CD1c-positive myeloid dendritic cell (primary cell): ENCODE measurements around the gene AKAP12.

Source experiments
- DNase-seq: peaks from one replicate; pipeline ENCODE4 v3.0.0-alpha.2; 2016; ENCODE audit errors: extremely low spot score

Gene AKAP12

DNA sequence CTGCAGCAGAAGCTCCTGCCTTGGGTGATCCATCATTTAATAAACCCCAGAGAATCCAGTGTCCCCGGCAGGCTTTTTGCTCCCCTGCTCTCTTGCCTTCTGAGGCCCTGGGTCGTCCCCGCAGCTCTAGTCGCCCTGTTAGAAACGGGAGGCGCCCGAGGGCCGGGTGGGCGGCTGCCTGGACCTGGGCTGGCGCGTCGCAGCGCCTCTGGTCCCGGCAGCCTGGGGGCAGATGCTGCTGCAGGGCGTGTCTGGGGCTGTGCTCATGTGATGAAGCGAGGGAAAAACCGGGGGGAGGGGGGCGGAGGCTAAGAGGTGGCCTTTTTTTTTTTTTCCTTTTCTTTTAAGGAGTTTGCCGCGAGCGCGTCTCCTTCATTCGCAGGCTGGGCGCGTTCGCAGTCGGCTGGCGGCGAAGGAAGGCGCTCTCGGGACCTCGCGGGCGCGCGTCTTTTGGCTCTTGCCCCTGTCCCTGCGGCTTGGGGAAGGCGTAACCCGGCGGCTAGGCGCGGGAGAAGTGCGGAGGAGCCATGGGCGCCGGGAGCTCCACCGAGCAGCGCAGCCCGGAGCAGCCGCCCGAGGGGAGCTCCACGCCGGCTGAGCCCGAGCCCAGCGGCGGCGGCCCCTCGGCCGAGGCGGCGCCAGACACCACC lies 394 bp downstream of the AKAP12 start:
- peak; percentile 35 for DNase-seq

DNA sequence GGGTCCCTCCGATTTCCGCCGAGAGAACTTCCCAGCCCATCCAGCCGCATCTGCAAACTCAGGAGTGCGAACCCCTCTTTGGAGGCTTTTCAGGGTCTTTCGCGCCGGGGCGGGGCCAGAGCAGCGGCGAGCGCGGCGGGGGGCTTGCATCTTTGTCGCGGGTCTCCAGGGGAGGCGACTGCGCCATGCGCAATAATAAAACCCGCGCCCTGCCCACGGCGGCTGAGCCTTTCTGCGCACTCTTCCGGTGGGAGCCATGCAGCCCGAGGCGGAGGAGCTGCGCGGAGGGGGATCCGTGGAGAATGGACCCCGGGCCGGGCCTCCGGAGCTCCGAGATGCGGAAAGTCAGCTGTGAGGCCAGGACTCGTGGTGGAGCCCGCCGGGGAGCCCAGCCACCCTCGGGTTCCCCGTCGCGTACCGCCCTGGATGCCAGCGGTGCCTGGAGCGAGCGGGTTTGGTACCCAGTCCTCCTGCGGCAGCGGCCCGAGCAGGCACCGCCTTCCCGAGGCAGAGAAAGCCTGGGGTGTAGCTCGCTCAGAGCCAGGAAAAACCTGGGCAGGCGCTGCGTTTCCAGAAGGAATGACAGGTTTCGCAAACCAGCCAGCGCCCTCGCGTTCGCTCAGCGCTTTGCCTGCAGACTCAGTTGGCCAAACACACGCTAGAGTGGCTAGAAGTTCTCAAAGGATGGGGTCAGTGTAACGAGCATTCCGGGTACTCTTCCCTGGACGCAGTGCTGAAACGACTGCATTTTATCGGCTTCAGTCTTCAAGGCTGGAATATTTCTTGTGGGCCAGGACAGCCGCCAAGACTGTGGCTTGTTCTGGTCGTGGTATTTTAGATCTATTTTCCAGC lies 1.2 kb downstream of the AKAP12 start:
- no peak for DNase-seq

DNA sequence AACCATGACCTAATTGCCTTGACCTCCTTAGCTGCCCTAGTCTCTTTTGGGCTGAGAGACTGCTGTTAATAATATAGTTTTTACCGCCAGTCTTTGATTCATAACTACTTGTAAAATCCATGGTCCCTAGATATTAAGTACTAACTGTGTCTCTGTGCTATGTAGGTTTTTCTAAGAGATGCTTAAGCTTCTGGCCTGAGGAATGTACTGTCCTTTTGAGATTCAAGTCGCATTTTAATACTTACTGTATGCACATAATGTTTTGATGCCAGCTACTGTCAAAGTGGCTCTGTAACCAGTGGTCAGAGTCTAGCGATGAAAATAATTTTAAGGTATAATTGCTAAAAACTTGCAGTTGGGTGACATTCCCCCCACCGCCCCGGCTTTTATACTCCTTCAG lies 2.1 kb downstream of the AKAP12 start:
- DNase-seq: no peak

DNA sequence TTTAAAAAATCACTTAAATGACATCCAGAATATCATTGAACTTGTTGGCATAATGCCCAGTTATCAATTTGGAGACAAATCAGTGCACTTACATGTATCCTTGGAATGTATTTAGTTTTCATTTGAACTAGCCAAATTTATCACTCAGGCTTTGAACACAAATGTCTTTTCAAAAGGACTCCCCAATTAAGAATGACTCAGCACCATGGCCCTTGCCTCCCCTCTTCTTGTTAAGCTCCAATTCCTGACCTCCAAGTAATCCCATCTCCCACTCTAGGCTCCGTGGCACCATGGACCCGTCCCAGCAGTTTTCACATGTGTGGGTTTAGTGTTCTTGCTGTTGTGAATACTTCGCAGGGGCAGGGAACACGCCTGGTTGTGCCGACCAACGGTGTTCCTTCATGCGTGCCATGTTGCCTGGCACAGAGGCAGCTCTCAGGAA lies 2.7 kb downstream of the AKAP12 start:
- no peak for DNase-seq

DNA sequence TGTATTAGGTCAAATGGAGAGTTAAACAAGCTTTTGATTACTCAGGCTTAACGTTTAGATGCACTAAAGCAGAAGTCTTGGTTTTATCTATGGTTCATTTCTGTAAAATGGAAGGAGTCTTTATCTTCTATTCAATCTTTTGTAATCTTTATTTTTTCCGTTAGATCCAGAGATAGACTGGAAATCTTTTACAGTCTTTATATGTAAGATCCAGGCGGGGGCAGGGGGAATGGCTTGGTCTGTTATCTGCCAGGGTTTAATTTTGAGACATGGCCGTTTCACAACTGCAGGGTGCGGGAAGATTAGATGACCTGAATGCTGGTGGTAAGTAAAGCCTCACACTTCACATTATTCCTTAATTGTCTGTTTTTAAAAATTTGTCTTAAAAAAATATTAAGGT lies 3.7 kb downstream of the AKAP12 start:
- DNase-seq: no peak

DNA sequence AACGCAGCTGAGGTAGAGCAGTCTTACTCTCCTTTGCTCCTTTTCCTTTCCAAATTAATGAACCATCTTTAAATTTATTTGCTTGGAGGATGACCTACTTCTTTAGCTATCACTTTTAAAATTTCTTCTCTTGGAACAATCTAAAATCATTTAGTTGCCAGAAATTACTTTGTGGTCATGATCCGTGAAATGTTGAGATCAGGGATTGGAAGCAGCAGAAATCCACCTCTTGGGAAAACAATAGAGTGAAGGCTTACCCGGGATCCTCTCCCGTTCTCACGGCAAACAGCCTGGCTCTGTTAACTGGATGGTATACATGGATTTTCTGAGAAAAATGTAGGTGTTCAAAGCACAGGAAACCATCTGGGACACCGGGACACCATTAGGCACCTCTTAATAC lies 7.7 kb downstream of the AKAP12 start:
- no peak for DNase-seq

DNA sequence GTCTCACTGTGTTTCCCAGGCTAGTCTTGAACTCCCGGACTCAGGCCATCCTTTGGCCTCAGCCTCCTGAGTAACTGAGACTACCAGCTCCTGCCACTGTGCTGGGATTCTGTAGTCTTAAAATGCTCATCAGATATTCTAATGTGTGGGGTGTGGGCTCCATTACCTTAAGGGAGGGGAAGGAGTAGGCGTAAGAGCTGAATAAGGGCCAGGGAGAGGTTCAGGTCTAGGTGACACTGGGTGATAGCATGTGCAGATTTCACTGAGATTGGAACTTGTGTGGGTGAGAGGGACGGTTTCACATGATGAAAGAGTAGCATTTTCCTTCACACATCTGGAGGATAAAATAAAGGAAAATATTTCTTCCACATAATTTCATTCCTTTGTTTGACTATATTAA lies 8.5 kb downstream of the AKAP12 start:
- no peak for DNase-seq

DNA sequence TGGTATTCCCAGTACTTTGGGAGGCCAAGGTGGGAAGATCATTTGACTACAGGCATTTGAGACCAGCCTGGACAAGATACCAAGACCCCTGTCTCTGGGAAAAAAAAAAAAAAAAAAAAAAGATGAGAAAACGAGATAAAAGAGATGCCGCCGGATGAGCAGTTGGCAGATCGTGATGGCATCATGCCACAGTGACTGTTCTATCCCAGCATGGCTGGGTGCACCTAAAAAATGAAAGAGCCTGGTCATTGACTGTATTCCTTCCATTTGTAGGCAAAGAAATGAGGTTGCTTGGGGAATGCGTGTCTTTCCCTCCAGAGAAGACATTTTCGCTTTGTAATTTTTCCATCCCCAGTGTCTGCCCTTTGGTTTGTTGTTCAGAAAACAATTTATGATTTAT lies 12.9 kb downstream of the AKAP12 start:
- DNase-seq: no peak

DNA sequence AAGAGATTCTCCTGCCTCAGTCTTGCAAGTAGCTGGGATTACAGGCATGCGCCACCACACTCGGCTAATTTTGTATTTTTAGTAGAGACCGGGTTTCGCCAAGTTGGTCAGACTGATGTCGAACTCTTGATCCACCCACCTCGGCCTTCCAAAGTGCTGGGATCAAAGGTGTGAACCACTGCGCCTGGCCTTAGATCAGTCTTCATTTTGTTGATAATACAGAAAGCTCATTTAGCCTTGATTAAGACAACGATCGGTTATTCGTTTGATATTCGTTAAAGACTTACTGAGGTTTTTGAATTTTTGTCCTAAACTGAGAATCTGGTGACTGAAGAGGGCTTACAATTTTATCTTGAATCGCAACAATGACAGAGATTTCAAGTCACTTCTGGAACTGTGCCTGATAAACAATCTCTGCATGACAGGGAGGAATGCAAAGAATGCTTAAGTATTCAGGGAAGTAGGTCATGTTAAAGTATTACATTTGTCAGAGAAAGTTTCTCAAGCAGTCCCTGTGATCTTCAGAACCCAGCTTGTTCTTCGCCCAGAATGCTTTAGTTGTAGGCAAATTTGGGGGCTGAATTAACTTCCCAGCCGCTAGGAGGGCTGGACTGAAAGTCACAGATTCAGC lies 14.8 kb downstream of the AKAP12 start:
- DNase-seq: no peak

DNA sequence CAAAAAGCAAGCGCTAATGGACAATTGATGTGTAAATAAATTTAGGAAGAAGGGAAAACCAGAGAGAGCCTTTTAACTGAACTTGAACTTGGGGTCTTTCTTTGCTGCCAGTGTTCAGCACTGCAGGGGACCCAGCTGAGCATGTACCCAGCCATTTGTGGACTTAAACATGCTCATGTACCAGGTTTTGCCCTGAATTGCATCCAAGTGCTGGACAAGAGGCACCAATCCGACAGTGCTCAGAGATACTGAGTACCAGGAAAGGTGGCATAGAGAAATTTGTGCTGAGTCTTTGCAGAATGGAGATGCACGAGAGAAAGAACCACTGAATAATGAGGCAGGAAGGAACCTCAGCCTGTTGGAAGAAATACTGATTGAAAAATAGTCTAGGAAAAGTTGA lies 16.0 kb downstream of the AKAP12 start:
- DNase-seq: no peak

DNA sequence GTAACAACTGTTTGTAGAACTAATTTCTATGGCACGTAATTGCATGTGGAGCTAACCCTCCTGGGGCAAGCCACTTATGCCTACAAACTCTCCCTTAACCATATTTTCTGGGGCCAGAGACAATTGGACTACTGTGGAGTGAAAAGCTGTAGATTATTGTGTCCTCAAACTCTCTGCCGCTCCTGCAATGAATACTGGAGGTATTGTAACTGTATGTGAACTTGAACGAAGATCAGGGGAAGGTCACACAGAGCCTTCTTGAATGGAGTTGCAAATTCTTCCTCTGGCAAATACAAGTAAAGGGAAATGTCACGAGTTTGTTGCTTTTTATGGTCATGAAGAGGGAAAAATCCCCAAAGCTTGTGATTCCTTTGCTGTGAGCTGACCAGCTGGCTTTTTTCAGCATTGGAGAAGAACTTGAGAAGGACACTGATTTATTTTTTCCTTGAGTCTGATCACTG lies 18.2 kb downstream of the AKAP12 start:
- no peak for DNase-seq

DNA sequence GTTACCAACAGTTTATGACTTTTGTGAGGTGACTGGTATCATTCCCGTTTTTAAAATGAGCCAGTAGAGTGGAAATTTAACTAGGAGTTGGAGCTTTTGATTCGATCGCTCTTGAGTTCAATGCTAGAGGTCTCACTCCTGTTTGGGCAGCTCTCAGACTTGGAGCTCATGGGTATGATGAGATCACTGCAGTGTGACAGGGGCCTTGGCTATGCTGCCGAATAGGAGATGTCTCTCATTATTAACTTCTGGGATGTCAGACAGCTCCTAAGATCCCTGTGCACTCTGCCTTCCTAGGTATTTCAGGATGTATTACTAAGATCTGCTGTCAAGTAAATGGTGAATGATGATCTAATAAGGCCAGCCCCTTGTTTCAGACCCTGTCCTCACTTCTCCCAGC lies 20.4 kb downstream of the AKAP12 start:
- DNase-seq: no peak

DNA sequence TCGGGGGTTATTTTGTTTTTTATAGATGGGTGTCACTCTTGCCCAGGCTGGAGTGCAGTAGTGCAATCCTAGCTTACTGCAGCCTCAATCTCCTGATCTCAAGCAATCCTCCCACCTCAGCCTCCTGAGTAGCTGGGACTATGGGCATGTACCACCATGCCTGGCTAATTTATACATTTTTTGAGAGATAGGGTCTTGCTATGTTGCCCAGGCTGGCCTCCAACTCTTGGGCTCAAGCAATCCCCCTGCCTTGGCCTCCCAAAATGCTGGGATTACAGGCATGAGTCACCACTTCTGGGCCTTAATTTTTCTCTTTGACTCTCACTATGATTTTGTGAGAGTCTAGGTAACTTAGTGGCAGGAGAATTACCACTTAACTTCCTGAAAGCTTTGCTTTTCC lies 23.3 kb downstream of the AKAP12 start:
- no peak for DNase-seq

DNA sequence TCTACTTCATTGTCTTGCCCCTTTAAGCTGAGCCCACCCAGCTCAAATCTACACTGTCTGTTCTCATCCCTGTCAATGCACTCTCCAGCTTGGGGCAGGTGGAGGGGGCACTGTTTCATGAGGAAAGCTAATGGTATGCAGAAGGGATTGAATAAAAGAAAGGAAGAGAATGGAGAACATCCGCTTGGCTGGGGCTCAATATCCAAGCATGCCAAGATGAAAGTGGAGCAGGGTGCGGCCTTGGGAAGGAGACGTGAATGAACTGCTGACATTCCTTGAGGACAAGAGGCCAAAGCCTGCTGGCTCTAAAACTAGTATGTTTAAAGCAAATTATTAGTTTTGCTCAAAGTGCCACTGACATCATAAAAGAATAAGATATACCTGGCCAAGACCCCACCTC lies 24.2 kb downstream of the AKAP12 start:
- DNase-seq: no peak

DNA sequence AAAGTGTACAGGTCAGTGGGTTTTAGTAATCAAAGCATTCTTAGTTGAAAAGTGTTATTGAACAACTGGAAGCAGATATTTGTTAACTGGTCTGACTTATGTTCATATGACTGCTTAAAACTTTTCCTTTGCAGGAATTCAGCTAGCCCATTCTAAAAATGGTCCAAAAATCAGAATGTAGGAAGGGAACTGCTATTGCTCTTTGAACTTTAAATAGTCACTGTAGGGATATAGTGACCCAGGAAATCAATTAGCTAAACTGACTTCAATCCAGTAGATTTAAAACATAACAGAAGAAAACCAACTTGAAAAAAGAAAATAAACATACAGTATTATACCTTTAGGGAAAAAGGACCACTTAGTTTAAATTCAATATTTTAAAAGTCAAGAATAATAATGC lies 25.5 kb downstream of the AKAP12 start:
- DNase-seq: no peak

DNA sequence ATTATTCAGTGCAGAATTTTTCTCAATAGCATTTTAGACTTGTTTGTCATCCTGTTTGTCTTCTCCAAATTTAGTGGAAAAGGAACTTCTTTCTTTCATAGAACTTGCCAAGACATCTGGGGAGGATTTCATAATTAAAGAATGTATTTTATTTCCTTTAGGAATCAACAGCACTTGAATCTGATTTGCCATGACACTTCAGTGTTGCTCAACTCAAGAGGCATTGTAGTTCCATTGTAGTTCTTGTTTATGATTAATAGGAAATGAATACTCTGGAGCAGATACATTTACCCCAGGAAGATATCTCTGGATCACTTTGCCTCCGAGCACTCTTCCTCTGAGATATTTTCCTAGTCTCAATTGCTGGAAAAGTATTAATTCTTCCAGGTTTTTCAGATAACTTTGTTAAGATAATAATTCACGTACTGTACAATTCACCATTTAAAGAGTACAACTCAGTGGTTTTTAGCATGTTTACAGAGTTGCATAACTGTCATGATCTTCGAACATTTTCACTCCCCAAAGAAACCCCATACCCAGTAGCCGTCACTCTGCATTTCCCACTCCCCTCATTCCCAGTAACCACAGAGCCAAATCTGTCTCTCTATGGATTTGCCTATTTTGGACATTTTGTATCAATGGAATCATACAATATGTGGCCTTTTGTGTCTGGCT lies 29.7 kb downstream of the AKAP12 start:
- DNase-seq: no peak

DNA sequence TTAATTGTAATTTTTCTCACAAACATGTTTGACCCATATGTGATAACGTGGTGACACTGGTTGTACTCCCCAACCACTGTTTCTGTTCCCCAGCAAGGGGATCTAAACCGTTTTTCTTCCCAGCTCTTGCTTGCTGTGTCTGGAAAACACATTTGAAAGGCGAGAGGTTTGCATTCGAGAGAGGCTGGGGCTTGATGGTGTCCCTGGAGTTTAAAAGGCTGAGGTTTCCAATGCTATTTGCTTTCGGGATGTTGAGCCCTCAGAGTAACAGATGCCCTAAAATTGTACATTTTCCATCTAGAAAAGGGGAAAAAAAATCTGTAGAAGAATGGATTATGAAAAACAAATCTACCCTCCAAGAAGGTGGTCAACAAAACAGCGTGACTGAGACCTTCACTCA lies 35.4 kb downstream of the AKAP12 start:
- DNase-seq: no peak

DNA sequence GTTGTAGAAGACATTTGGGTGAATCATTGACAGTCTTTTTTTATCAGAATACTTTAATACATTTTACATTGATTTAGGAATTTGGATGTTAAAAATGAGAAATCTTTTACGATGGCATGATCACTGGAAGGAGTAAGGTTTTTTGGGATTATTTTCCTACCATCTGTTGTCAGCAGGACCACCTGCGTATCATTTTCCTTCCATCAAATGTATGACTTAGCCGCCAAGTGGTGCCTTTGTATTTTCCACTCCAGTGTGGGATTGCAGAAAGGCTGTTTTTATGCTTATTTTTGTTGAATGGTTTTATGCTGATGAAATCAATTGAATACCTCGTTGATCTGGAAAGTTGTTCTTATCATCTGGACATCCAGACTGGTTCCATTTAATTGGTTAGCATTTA lies 35.8 kb downstream of the AKAP12 start:
- DNase-seq: no peak

DNA sequence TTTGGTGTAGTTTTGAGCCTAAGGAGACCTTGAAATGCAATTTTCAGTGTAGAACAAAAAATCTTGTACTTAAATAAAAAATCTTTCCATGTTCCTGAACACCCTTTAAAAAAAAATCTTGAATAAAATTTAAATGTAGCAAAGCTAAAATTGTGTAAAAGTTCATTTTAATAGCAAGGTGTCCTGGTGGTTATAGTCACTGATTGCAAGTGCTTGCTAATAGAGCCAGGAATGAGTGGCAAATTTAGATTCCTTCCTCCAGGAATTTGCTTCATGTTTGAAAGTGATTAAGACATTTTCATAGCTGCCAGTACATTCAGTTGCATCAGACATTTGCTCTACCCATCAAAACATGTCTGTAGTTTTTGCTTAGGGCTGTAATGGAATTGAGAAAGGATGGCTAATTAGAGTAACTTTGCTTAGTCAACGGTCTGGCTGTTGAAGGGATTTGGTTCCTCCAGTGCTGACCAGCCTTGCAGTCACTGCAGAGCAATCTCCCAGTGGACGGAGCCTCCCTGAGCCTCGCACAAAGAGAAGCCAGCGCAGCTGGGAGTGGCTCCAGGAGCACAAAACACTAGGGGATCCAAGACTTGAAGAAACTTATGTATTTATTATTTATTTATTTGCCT lies 36.5 kb downstream of the AKAP12 start:
- DNase-seq: no peak

DNA sequence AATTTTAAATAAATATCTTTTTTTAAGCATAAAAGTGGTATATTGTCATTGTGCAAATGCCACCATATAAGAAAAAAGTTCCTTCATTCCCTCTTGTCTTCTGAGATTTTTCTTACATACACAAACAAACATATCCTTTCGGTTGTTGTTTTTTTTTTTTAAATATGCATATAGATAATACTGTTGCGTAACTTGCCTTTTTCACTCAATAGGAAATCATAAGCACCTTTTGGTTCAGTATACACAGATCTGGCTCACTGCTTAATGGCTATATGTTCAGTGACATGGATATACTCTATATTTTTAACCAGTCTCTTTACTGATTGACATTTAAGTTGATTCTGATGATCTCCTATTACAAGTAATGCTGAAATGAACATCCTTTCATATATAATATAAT lies 40.1 kb downstream of the AKAP12 start:
- no peak for DNase-seq

DNA sequence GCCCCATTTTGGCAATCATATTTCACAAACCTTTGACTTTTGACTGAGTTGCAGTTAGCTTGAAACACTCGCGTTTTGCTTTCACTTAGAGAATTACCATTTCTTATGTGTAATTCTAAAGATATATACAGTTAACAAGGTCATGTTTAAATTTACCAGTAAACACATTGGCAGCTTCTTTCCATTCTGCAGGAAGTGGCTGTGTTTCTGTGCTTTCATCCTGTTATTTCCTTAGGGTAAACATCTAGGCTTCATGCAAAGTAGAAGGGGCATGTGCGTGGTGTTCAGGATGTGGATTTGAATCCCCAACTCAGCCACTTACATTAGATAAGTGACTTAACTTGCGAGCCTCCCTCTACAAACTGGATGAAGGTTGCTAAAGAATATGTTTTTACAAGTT lies 41.1 kb downstream of the AKAP12 start:
- DNase-seq: no peak

DNA sequence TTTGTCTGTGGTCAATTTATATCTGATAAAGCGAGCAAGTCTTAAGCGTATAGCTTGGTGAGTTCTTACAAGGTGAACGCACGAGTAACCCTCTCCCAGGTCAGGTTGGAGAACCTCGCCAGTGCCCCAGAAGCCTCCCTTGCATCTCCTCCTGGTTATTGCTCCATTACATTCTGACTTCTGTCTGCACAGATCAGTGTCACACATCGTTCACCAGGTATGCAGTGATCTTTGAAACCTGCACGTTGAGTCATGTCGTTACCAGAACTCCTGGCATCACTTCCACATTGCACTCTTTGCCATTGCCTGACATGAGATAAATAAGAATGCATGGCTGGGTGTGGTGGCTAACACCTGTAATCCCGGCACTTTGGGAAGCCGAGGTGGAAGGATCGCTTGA lies 44.2 kb downstream of the AKAP12 start:
- no peak for DNase-seq
